Sigmoid colon (tissue), 7 donors: Measurements from ENCODE around the gene SLC2A1. TPM values are rescaled to one million over a fixed set of nuclear protein-coding genes. Genes with fewer than 3 reads are reported as not detected.
"Not testable (repeated sequence)": the region's sequence is repeated elsewhere in the genome, so short reads cannot be mapped to it uniquely, and the experiment has no call there.

Source experiments
- DNase-seq: peaks from one replicate; pipeline ENCODE4 v3.0.0-alpha.2; 2019
- H3K27ac ChIP-seq, 4 donors: fragments of 200-600 bp; sonication (generic); one replicate each; pipeline ENCODE4 v1.5.1; 2016 to 2019; ENCODE audit warnings: mild to moderate bottlenecking in 1 of 4
- H3K27me3 ChIP-seq, 3 donors: fragments of 200-600 bp; sonication (generic); one replicate each; pipeline ENCODE4 v1.5.1; 2019; ENCODE audit warnings: mild to moderate bottlenecking in 1 of 3
- H3K36me3 ChIP-seq, 4 donors: fragments of 200-600 bp; sonication (generic); one replicate each; pipeline ENCODE4 v1.5.1; 2016 to 2019
- H3K4me1 ChIP-seq, 4 donors: fragments of 200-600 bp; sonication (generic); one replicate each; pipeline ENCODE4 v1.5.1; 2017 to 2019
- H3K4me3 ChIP-seq, 4 donors: fragments of 200-600 bp; sonication (generic); one replicate each; pipeline ENCODE4 v1.5.1; 2017 to 2019; ENCODE audit warnings: mild to moderate bottlenecking in 2 of 4, moderate library complexity in 1 of 4
- H3K9me3 ChIP-seq, 4 donors: fragments of 200-600 bp in 3 of 4; sonication (generic) in 3 of 4; one replicate each; pipeline versions ENCODE4 v1.5.1 to v1.6.1; 2013 to 2019
- CTCF ChIP-seq, 4 experiments: fragments of 450-650 bp in 3 of 4; fragments of 200-600 bp in 1 of 4; IDR thresholded peaks; one replicate each; pipeline ENCODE4 v1.5.1; 2016 to 2019; ENCODE audit warnings: antibody characterized with exemption in 4 of 4, mild to moderate bottlenecking in 3 of 4, moderate library complexity in 2 of 4
- EP300 ChIP-seq, 4 donors: sonication (generic); formaldehyde crosslinking; IDR thresholded peaks; one replicate each; pipeline ENCODE4 v1.6.1; 2017; ENCODE audit warnings: antibody characterized with exemption in 4 of 4
- POLR2A ChIP-seq, 2 donors: fragments of 450-650 bp; IDR thresholded peaks; one replicate each; pipeline ENCODE4 v1.6.1; 2016; ENCODE audit warnings: antibody characterized with exemption in 2 of 2, mild to moderate bottlenecking in 2 of 2, moderate library complexity in 2 of 2
- POLR2AphosphoS5 ChIP-seq, 4 donors: sonication (generic); formaldehyde crosslinking; IDR thresholded peaks; one replicate each; pipeline ENCODE4 v1.6.1; 2017; ENCODE audit warnings: antibody characterized with exemption in 4 of 4
- WGBS, 2 donors: extraction: QIAGEN DNeasy Blood & Tissue Kit; methylation state at CpG; one replicate each; pipeline ENCODE4 v1.1.7; 2013; 5-methylcytosine and 5-hydroxymethylcytosine counted together
- intact Hi-C: fragments of 100-400 bp; cut with DNase I; formaldehyde crosslinking; loops from one replicate; pipeline ENCODE4 v1.15.1; 2023
- polyA plus RNA-seq, 3 donors: library from polyadenylated mRNA; stranded (reverse); fragments of 200-250 nt; gene quantifications; one replicate each; pipeline ENCODE4 v1.2.3, GENCODE V29; 2013
- total RNA-seq, 4 donors: library from RNA; depleted of rRNA; stranded (reverse); fragments of >200 nt; gene quantifications; one replicate each; pipeline ENCODE4 v1.1.0, GENCODE V29; 2016
- donor health status: healthy with polysubstance abuse.
- donor health status: Bipolar disorder and iron deficiency.
- donor health status: healthy.

The SLC2A1 gene
- total and polyA plus RNA-seq, 7 donors = 4.2 to 44.9 (median 11.1) TPM

DNA sequence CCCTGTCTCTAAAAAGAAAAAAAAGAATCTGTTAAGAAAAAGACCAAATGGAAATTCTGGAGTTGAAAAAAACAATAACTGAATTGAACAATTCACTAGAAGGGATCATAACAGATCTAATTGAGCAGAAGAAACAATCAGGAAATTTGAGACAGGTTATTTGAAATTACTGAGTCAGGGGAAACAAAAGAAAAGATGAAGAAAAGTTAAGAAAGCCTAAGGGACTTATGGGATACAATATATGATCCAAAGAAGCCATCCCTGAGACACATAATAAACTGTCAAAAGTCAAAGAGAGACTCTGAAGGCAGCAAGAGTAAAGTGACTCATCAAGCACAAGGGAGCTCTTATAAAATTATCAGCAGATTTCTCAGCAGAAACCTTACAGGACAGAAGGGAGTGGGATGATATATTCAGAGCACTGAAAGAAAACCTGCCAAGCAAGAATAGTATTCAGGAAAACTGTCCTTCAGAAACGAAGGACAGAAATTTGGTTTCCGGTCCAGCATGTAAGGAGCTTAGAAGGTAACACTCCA, 44.5 kb downstream of the SLC2A1 start:
- no peak for DNase-seq
- intact Hi-C loops = no loop called here
- Histone ChIP-seq H3K4me1 (no peaks in the 10 kb centered on the region), H3K36me3 (no peaks in the 10 kb centered on the region), H3K9me3 (no peaks in the 10 kb centered on the region), H3K4me3 (no peak overlapping the region), H3K27ac (no peak overlapping the region), H3K27me3 (no peaks in the 10 kb centered on the region)
- WGBS, 2 donors = 90 to 95% methylated on average over 2 of the region's 2 CpGs
- TF ChIP-seq POLR2A (IDR thresholded peaks at IDR 0.05) = no peak
- no peak for TF ChIP-seq EP300 (IDR thresholded peaks at IDR 0.05)
- TF ChIP-seq POLR2AphosphoS5 (IDR thresholded peaks at IDR 0.05) = no peak
- TF ChIP-seq CTCF (IDR thresholded peaks at IDR 0.05) = no peak

GRCh38 chr1:42913426-42914091, 45.1 kb downstream of the SLC2A1 start:
- intact Hi-C loops = loop anchor here (1.0 kb wide), 1 partner anchor 160 kb away; no protein-coding TSS in a partner anchor
- no peak for DNase-seq
- peak; percentile 74 to 95 (median 94) for TF ChIP-seq CTCF (IDR thresholded peaks at IDR 0.05)
- TF ChIP-seq POLR2A (IDR thresholded peaks at IDR 0.05) = no peak
- TF ChIP-seq POLR2AphosphoS5 (IDR thresholded peaks at IDR 0.05) = peak in 1 of 4 donors; percentile 35
- Histone ChIP-seq H3K4me3 (no peak overlapping the region), H3K4me1 (no peaks in the 10 kb centered on the region), H3K27me3 (no peaks in the 10 kb centered on the region), H3K36me3 (no peaks in the 10 kb centered on the region), H3K9me3 (no peaks in the 10 kb centered on the region), H3K27ac (no peak overlapping the region)
- 47 to 56% methylated on average over 5 of the region's 5 CpGs for WGBS, 2 donors

GRCh38 chr1:42910985-42911384, 47.7 kb downstream of the SLC2A1 start:
- H3K27ac ChIP-seq = no peak overlapping the region
- no peak for DNase-seq
- intact Hi-C loops = no loop called here
- no peak overlapping the region for H3K4me3 ChIP-seq
- no peaks in the 10 kb centered on the region for H3K36me3 ChIP-seq
- TF ChIP-seq EP300 (IDR thresholded peaks at IDR 0.05) (no peak), CTCF (IDR thresholded peaks at IDR 0.05) (no peak), POLR2A (IDR thresholded peaks at IDR 0.05) (no peak), POLR2AphosphoS5 (IDR thresholded peaks at IDR 0.05) (no peak)
- H3K27me3 ChIP-seq = no peaks in the 10 kb centered on the region
- no peaks in the 10 kb centered on the region for H3K9me3 ChIP-seq
- no peaks in the 10 kb centered on the region for H3K4me1 ChIP-seq

DNA sequence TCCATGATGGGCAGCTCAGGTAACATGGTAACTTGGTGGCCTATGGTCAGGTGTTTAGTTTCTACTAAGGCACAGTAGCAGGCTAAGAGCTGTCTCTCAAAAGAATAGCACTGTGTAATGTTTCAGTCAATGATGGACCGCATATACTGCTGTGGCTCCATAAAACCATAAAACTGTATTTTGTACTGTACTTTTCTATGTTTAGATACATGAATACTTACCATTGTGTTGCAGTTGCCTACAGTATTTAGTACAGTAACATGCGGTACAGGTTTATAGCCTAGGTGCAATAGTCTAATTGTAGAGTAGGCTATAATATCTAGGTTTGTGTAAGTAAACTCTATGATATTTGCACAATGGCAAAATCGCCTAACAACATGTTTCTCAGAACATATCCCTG, 50.6 kb downstream of the SLC2A1 start:
- DNase-seq = no peak
- Histone ChIP-seq H3K4me3 (no peak overlapping the region), H3K36me3 (no peaks in the 10 kb centered on the region), H3K27ac (no peak overlapping the region), H3K27me3 (no peaks in the 10 kb centered on the region), H3K9me3 (no peaks in the 10 kb centered on the region), H3K4me1 (no peaks in the 10 kb centered on the region)
- 18 to 68% methylated on average over 3 of the region's 3 CpGs for WGBS, 2 donors
- TF ChIP-seq POLR2AphosphoS5 (IDR thresholded peaks at IDR 0.05) (no peak), CTCF (IDR thresholded peaks at IDR 0.05) (no peak), EP300 (IDR thresholded peaks at IDR 0.05) (no peak), POLR2A (IDR thresholded peaks at IDR 0.05) (no peak)
- intact Hi-C loops = no loop called here

- 91% methylated on average over 1 of the region's 1 CpG for WGBS, 2 donors
- H3K27ac ChIP-seq = no peak overlapping the region
- H3K9me3 ChIP-seq = no peaks in the 10 kb centered on the region
- H3K4me1 ChIP-seq = no peaks in the 10 kb centered on the region
- intact Hi-C loops = no loop called here
- TF ChIP-seq CTCF (IDR thresholded peaks at IDR 0.05) (no peak), POLR2AphosphoS5 (IDR thresholded peaks at IDR 0.05) (no peak), POLR2A (IDR thresholded peaks at IDR 0.05) (no peak), EP300 (IDR thresholded peaks at IDR 0.05) (no peak)
- no peak overlapping the region for H3K4me3 ChIP-seq
- H3K36me3 ChIP-seq = no peaks in the 10 kb centered on the region
- DNase-seq = no peak
- H3K27me3 ChIP-seq = no peaks in the 10 kb centered on the region
Measured at GRCh38 chr1:42904434-42904833, 54.2 kb downstream of the SLC2A1 start.

DNA sequence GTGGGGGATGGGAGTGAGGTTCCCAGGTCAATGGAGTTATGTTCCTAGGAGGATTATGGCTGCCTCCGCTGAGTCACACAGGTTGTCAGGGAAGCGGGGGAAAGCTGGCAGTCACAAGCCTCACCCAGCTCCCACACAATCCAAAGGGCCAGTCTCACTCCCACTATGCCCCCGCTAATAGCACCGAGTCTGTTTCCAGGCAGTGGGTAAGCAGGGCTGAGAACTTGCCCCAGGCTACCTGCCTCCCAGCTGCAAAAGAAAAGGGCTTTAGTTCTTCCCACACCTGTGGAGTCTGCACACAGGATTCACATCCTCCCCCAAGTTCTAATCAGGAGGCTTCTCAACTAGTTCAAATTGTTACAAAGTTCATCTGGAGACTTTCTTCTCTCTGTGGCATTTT, 58.7 kb downstream of the SLC2A1 start:
- intact Hi-C loops = not testable (repeated sequence)

More for the DNA sequence above, 58.7 kb downstream of the SLC2A1 start:
- H3K4me1 ChIP-seq, H3K4me3 ChIP-seq, H3K36me3 ChIP-seq, H3K9me3 ChIP-seq, DNase-seq, H3K27ac ChIP-seq, H3K27me3 ChIP-seq: not testable (repeated sequence)
- 90 to 98% methylated on average over 4 of the region's 4 CpGs for WGBS, 2 donors
